CD4-positive, alpha-beta T cell treated with Interleukin-4 for 1 hour (primary cell): ENCODE measurements around the gene UQCC2.

Experiments used
- DNase-seq, 2 donors: peaks; one replicate each; pipeline ENCODE4 v3.0.0-alpha.2; 2020 to 2022

The UQCC2 gene

GRCh38 chr6:33725222-33725621 is 13.7 kb upstream of the UQCC2 start:
- no peak for DNase-seq

- DNase-seq = no peak
Observed at GRCh38 chr6:33724102-33725023, 12.9 kb upstream of the UQCC2 start.

- DNase-seq = no peak
Observed at GRCh38 chr6:33723371-33724085, 12.0 kb upstream of the UQCC2 start.

- no peak for DNase-seq
Observed at GRCh38 chr6:33722103-33722623, 10.7 kb upstream of the UQCC2 start.

GRCh38 chr6:33721508-33721907 is 10.0 kb upstream of the UQCC2 start:
- DNase-seq = no peak

- no peak for DNase-seq
Observed at GRCh38 chr6:33720998-33721397, 9.5 kb upstream of the UQCC2 start.

- DNase-seq = no peak
Observed at GRCh38 chr6:33719326-33719987, 8.0 kb upstream of the UQCC2 start.

- DNase-seq = no peak
Observed at GRCh38 chr6:33718713-33719112, 7.2 kb upstream of the UQCC2 start.

- no peak for DNase-seq
Observed at GRCh38 chr6:33717934-33718455, 6.5 kb upstream of the UQCC2 start.

GRCh38 chr6:33716890-33717632 is 5.6 kb upstream of the UQCC2 start:
- DNase-seq = no peak

- no peak for DNase-seq
Observed at GRCh38 chr6:33716379-33716778, 4.9 kb upstream of the UQCC2 start.

- DNase-seq = no peak
Observed at GRCh38 chr6:33714385-33715040, 3.0 kb upstream of the UQCC2 start.

GRCh38 chr6:33713786-33714185 is 2.3 kb upstream of the UQCC2 start:
- no peak for DNase-seq

GRCh38 chr6:33712914-33713313 is 1.4 kb upstream of the UQCC2 start:
- DNase-seq = no peak

- no peak for DNase-seq
Observed at GRCh38 chr6:33710296-33711121, 991 bp downstream of the UQCC2 start.

GRCh38 chr6:33709605-33710295 is 1.8 kb downstream of the UQCC2 start:
- DNase-seq = no peak

GRCh38 chr6:33708516-33709204 is 2.8 kb downstream of the UQCC2 start:
- no peak for DNase-seq

- DNase-seq = no peak
Observed at GRCh38 chr6:33707771-33708170, 3.7 kb downstream of the UQCC2 start.

GRCh38 chr6:33705955-33706725 is 5.4 kb downstream of the UQCC2 start:
- no peak for DNase-seq
